HG03175 (cell line): ENCODE measurements around the gene PTPRN2.
"Not testable (repeated sequence)": the region's sequence is repeated elsewhere in the genome, so short reads cannot be mapped to it uniquely, and the experiment has no call there.

Experiments used
- ATAC-seq: cut with Tn5 transposase; IDR thresholded peaks from one replicate; pipeline ENCODE4 v1.9.1; 2021; ENCODE audit warnings: mild to moderate bottlenecking, moderate library complexity; ENCODE audit not compliant: unreplicated experiment

The PTPRN2 gene

GRCh38 chr7:158377800-158378623 lies 209.6 kb downstream of the PTPRN2 start:
- no peak for ATAC-seq

GRCh38 chr7:158376839-158377186 lies 210.8 kb downstream of the PTPRN2 start:
- ATAC-seq: not testable (repeated sequence)

DNA sequence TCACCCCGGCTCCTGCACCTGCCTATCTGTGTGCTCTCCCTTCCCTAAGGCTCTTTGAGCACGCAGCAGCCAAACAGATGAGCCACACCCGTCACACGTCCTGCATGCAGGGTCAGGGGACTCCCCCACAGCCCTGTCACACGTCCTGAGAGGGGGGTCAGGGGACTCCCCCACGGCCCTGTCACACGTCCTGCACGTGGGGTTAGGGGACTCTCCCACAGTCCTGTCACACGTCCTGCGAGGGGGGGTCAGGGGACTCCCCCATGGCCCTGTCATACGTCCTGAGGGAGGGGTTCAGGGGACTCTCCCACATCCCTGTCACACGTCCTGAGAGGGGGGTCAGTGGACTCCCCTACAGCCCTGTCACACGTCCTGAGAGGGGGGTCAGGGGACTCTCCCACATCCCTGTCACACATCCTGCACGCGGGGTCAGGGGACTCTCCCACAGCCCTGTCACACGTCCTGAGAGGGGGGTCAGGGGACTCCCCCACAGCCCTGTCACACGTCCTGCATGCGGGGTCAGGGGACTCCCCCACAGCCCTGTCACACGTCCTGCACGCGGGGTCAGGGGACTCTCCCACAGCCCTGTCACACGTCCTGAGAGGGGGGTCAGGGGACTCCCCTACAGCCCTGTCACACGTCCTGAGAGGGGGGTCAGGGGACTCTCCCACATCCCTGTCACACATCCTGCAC lies 211.3 kb downstream of the PTPRN2 start:
- not testable (repeated sequence) for ATAC-seq

DNA sequence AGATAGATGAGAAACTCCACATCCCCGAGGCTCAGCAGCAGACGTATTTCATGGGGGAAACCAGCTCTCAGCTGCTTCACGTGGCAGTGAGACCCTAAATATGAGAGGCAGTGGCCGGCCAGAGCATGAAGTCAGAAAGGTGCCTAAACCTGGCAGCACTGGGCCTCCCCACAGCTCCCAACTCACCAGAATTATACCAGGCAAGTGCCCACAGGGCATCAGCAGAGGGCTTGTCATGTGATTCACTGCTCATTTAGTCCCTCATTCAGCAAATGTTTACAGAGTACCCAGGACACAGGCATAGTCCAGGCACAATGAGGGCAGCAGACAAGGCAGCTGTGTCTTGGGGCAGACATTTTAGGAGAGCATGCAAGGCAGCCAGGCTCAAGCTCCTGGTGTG lies 212.6 kb downstream of the PTPRN2 start:
- ATAC-seq: no peak

- no peak for ATAC-seq
Observed at GRCh38 chr7:158374586-158374985, 213.0 kb downstream of the PTPRN2 start.

DNA sequence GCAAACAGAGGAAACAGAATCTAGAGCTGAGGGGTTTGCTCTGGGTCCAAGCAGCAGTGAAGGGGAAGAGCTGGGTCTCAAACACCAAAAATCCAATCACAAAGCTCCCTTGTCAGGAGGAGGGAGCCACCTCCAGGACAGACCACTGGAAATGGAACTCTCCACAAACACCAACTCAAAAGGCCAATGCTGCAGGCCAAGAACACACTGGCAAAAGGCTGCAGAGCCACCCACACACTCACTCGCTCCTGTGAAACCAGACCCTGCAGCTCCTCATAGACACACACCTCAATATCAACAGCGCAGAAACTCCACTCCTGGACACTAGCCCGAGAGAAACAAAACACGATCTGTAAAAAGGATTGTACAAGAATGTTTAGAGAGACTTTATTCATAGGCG lies 213.5 kb downstream of the PTPRN2 start:
- no peak for ATAC-seq

GRCh38 chr7:158373476-158374133 lies 214.0 kb downstream of the PTPRN2 start:
- ATAC-seq: no peak

DNA sequence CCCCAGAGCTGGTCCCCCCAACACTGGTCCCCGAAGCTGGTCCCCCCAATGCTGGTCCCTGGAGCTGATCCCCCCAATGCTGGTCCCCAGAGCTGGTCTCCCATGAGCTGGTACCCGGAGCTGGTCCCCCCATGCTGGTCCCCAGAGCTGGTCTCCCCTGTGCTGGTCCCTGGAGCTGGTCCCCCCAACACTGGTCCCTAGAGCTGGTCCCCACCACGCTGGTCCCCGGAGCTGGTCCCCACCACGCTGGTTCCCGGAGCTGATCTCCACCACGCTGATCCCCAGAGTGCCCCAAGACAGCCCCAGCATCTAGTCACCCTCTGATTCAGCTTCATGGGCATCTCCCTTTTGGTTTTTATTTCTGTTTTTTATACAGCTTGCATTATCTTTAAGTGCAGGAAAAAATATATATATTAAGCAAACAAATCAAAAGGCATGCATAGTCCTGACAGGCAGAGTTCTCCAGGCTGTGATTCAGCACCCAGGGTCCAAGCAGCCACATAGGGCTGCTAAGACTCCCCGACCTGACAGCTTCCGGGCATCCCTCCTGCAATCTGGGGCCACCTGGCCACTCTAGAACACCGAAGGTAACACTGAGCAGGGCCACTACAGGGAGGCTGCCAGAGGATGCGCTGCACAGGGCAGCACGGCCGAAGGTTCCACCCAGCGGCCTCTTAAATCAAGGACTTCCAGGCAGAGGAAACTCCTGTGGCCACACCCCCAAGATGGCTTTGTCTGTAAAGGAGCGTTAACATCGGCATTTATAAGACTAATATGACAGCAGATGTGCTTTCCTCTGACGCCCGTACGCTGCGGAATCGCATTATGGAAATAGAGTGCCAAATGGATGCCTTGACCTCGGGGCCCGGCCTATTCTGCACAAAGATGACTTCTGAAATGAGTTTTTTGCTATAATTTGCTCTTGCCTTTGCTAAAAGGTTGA lies 215.0 kb downstream of the PTPRN2 start:
- no peak for ATAC-seq

- ATAC-seq: no peak
Observed at GRCh38 chr7:158371856-158372255, 215.8 kb downstream of the PTPRN2 start.

DNA sequence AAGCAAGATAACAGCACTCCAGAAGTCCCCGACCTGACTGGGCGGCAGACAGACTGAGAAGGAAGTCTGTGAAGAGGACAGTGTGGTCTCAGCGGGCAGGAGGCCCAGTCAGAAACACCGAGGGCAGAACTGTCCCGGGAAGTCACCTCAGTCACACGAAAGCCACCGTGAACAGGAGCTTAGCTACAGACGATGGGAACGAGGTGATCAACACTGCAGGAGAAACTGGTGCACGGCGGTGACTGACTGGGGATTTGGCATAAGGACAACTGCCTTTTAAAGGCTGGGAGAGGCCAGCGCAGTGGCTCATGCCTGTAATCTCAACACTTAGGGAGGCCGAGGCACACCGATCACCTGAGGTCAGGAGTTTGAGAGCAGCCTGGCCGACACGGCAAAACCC lies 217.8 kb downstream of the PTPRN2 start:
- ATAC-seq: no peak

- ATAC-seq: no peak
Observed at GRCh38 chr7:158369290-158369689, 218.3 kb downstream of the PTPRN2 start.

DNA sequence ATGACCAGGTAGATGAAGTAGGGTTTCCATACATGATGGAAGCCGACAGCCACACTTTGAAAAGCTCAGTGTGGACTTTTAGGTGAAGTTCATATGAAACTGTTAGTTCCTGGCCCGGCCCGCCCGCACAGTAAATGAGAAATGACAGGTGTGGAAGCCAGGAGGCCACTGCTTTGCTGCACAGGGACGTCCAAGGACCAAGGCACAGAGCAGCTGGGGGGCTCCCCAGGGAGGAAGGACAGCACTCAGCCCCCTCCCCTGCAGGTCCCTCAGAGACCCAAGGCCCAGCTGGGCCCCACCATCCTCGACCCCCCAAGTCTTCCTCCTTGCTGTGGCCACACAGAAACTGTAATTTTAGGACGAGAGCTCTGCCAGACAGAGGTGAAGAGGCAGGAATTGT lies 219.2 kb downstream of the PTPRN2 start:
- no peak for ATAC-seq

DNA sequence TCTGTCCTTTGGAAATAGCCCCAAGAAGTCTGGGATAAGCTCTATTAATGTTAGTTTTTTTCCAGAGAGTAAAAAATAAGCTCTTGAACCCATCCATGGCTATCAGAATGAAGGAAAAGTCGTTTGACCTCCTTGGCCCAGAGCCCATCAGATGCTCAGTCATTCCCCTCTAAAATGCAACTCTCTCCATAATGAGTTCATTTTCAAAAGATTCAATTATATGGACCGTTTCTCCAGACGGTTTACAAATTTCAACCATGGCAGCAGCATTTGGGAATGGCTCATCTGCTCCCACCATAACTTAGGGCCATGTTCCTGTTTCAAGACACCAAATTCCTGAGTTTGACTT lies 220.0 kb downstream of the PTPRN2 start:
- no peak for ATAC-seq

DNA sequence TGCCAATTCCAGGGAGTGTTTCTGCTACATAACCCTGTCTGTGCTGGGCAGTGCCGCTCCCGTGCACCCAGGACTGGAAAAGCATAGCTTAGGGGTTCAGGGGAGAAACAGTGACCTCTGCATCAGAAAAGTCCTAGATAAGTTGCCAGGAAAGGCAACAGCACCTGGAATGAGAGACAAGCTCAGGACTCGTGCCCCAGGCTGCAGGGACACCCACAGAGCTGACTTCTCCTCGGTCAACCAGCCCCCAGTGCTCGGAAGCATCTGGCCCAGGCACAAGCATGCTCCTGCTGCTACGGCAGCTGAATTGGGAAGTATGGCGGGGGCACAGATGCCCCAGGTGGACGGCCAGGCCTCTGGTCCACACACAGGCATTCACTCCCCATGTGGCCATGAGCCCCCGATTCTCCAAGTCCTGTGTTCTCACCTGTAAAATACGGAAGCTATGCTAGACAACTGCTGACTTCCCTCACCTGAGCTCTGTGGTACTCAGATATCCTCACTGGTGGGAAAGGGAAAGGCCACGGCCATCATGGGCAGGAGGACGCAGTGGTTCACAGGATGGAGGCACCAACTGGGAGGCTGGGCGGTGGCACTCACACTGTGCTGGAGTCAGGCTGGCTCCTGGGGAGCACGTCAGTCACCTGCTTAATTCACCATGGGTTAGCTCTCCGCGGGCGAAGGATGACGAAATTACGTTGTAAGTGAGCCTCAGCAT lies 220.5 kb downstream of the PTPRN2 start:
- ATAC-seq: no peak

- no peak for ATAC-seq
Observed at GRCh38 chr7:158366346-158366745, 221.3 kb downstream of the PTPRN2 start.

DNA sequence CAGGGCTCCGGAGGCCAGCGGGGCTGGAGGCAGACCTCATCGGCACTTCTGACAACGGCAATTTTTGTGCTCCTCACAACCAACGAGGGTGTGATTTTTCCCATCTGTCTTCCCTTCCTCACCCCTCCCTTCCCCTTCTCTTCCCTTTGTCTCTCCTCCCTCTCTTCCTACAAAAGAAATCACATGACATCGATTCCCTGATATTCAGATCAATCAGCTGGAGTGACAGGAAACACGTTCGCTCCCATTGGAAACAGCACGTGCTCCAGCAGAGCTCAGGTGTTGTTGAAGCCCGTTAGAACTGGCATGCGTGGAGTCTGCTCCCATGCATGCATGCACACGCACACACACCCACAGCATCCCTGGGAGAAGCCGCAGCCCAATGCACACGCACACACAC lies 222.4 kb downstream of the PTPRN2 start:
- no peak for ATAC-seq

- ATAC-seq: no peak
Observed at GRCh38 chr7:158364451-158364850, 223.2 kb downstream of the PTPRN2 start.

DNA sequence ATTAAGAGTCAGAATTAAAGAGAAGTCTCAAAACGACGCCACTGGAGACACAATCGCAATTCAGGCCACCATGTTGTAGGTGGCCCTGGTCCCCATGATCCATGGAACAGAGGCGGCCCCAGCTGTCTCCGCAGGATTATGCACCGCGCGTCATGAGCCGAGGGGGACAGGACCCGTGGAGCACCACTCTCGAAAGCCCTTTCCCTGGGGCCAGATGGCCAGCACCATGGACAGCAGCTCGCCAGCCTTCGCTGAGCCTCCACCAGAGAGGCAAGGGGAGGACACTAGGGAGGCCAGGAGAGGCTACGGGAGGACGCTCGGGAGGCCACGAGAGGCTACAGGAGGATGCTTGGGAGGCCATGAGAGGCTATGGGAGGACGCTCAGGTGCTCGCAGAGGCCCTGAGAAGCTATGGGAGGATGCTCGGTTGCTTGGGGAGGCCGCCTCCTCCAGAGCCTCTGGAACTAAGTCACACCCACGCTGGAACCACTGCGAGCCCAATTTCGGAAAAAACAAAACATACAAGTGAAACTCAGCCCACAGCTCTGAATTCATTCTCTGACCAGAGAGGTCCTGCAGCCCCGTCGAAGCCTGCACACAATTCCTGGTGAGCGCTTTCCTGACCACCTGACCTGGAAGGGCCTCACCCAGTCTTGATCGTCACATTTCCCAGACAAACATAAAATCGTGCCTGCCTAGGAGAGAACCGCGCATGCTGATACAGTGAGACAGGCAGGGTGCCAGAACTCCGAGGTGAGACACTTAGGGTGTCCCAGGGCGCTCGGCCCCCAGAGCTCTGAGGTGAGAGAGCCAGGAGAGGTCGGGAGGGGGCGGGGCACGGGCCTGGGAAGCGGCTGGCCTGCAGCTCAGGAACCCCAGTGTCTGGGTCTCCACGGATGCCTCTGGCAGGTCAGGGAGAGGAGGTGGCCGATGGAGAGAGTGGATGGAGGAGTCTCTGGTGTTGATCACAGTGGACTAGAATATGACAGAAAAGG lies 224.4 kb downstream of the PTPRN2 start:
- no peak for ATAC-seq

- ATAC-seq: no peak
Observed at GRCh38 chr7:158362001-158362400, 225.6 kb downstream of the PTPRN2 start.
